SK-MEL-5 (cell line): ENCODE results near the gene CDYL2. TPM values are rescaled to one million over a fixed set of nuclear protein-coding genes. Genes with fewer than 3 reads are reported as not detected.
"Not testable (repeated sequence)": the region's sequence is repeated elsewhere in the genome, so short reads cannot be mapped to it uniquely, and the experiment has no call there.

ENCODE experiments used
- DNase-seq: peaks from one replicate; pipeline ENCODE4 v3.0.0-alpha.2; 2016; ENCODE audit warnings: low read depth, low spot score
- in situ Hi-C: cut with HindIII; loops from 2 replicates; pipeline ENCODE4 v1.10.0; 2016; ENCODE audit warnings: low sequenced_read_pairs, high pct_unique_total_duplicates, low pct_unique_long_range_greater_than_20kb
- total RNA-seq: library from RNA; depleted of rRNA; stranded (reverse); fragments of >200 nt; shearing (Covaris generic); gene quantifications from 2 replicates; pipeline ENCODE4 v1.2.3, GENCODE V29; 2014

The CDYL2 gene
- total RNA-seq, 1 experiment from 2014 or later: 0.74 TPM

DNA sequence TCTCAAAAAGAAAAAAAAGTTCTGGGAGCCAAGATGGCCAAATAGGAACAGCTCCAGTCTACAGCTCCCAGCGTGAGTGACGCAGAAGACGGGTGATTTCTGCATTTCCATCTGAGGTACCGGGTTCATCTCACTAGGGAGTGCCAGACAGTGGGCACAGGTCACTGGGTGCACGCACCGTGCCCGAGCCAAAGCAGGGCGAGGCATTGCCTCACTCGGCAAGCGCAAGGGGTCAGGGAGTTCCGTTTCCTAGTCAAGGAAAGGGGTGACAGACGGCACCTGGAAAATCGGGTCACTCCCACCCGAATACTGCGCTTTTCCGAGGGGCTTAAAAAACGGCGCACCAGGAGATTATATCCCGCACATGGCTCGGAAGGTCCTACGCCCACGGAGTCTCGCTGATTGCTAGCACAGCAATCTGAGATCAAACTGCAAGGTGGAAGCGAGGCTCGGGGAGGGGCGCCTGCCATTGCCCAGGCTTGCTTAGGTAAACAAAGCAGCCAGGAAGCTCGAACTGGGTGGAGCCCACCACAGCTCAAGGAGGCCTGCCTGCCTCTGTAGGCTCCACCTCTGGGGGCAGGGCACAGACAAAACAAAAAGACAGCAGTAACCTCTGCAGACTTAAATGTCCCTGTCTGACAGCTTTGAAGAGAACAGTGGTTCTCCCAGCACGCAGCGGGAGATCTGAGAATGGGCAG, 77.2 kb downstream of the CDYL2 start:
- DNase-seq, in situ Hi-C loops: not testable (repeated sequence)

GRCh38 chr16:80725566-80726162, 78.7 kb downstream of the CDYL2 start:
- in situ Hi-C loops: no loop called here
- no peak for DNase-seq

GRCh38 chr16:80723981-80724380, 80.4 kb downstream of the CDYL2 start:
- DNase-seq: no peak
- in situ Hi-C loops: no loop called here

GRCh38 chr16:80723091-80723490, 81.3 kb downstream of the CDYL2 start:
- in situ Hi-C loops: no loop called here

GRCh38 chr16:80720804-80721371, 83.5 kb downstream of the CDYL2 start:
- DNase-seq: no peak
- in situ Hi-C loops: no loop called here

More at GRCh38 chr16:80723091-80723490, 81.3 kb downstream of the CDYL2 start:
- DNase-seq: no peak

- in situ Hi-C loops: no loop called here
- DNase-seq: no peak
These were observed 84.8 kb downstream of the CDYL2 start for GRCh38 chr16:80719573-80719972.

- in situ Hi-C loops: no loop called here
- DNase-seq: no peak
These were observed 85.7 kb downstream of the CDYL2 start for GRCh38 chr16:80718480-80719220.

DNA sequence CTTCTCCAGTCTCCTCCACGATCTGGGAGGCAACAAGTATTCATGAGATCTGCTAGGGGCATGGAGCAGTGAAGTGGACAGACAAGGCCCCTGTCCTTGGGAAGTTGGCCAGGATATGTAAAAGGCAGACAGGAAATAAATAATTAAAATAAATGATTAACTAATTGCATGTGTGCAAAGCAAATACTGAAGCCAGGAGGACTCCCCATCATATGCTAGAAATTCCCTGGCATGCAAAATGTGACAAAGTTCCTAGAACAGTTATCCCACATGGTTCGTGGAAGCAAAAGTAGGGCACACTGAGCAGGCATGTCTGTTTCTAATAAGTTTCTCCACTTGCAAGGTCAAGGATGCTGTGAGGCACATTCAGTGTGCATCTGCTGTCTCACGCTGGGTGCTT, 86.8 kb downstream of the CDYL2 start:
- in situ Hi-C loops: no loop called here
- no peak for DNase-seq

- in situ Hi-C loops: no loop called here
- DNase-seq: no peak
These were observed 87.7 kb downstream of the CDYL2 start for GRCh38 chr16:80716564-80717139.

DNA sequence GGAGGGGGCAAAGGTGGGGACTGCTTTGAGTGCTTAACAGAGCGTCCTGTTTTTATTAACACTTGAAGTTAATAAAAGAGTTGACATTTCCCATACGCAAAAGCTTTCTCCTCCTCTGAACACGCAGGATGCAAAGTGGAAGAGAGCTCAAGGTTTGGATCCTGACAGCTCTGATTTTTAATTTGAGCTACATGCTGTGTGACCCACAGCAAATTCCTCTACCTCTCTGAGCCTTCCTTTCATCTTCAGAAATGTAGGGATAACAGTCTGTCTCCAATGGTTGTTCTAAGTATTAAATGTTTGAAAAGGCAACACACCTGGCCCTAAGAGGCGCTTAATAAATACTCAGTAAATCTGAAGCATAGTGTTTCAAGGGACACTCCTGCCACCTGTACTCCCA, 93.0 kb downstream of the CDYL2 start:
- in situ Hi-C loops: no loop called here
- DNase-seq: no peak

- in situ Hi-C loops: no loop called here
- no peak for DNase-seq
These were observed 93.5 kb downstream of the CDYL2 start for GRCh38 chr16:80710918-80711317.

- in situ Hi-C loops: no loop called here
- DNase-seq: no peak
These were observed 95.6 kb downstream of the CDYL2 start for GRCh38 chr16:80708823-80709222.

DNA sequence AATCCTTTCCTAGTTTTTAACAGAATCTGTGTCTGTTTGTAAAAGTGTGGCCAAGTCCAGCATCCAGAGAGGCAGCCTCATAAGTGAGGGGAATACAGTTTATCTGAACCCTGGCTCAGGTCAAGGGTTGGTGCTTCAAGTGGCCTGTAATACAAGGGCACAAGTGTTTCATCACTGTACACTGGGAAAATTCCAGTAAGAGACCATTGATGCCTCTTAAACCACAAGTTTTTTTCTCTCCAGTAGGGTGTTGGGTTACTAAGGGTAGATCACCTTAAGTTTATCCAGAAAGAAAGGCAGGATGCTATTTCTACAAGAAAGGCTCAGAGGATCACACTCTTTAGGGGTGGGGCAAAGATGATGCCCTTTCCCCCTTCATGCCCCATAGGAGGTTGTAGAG, 96.7 kb downstream of the CDYL2 start:
- in situ Hi-C loops: no loop called here
- no peak for DNase-seq

- in situ Hi-C loops: no loop called here
- no peak for DNase-seq
These were observed 98.8 kb downstream of the CDYL2 start for GRCh38 chr16:80705596-80705995.

- in situ Hi-C loops: no loop called here
- no peak for DNase-seq
These were observed 99.5 kb downstream of the CDYL2 start for GRCh38 chr16:80704751-80705505.

DNA sequence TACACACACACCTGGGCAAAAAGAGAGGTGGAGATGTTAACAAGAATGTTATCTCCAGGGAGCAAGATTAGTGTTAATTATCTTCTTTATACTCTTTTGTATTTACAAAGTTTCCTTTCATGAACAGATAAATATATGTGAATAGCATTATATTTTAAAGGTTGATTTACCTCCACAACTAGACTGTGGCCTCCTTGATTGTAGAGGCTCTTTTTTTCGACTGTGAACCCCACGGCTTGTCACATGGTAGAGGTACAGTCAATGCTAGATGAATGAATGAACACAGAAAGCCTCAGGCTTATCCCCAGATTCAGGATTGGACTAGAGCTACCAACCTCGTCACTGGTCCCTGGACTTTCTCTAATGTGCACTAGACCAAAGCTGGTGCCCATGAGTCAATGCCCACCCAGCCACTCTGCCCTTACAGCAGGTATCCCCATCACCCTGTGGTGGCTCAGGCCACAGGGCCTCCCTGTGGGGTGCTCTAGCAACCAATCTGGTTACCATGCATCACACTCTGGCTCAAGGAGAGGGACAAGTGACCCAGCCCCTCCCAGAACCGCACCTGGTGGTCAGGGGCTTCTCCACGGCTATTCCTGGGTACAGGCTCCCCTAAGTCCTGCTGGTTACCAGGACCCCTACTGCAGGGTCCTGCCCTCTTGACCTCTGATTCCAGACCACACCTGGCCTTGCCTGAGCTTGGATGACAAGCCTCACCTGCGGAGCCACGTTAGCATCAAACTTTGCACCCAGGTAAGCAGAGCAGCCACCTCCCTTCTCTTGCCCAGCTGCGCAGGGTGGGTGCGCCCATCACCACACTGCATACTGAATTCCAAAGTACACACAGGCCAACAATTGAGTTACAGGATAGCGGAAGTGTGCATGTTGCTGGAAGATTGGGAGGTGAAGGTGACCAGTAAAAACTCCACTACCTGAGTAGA, 101.0 kb downstream of the CDYL2 start:
- in situ Hi-C loops: no loop called here
- DNase-seq: no peak

GRCh38 chr16:80702696-80703095, 101.7 kb downstream of the CDYL2 start:
- no peak for DNase-seq
- in situ Hi-C loops: no loop called here
